HepG2 (cell line): ENCODE data around the gene MEIOB.

Experiments used
- FOXJ3 ChIP-seq: sonication (generic); formaldehyde crosslinking; IDR thresholded peaks from 2 replicates; pipeline ENCODE4 v1.4.0; 2020; ENCODE audit warnings: missing genetic modification reagents, mild to moderate bottlenecking, borderline replicate concordance
- HMG20B ChIP-seq: conservative IDR thresholded peaks from 2 replicates; pipeline ENCODE4 v1.6.1; 2016; ENCODE audit warnings: missing genetic modification reagents, missing compliant biosample characterization
- HNRNPLL ChIP-seq: fragments of 200-400 bp; formaldehyde crosslinking; IDR thresholded peaks from 2 replicates; pipeline ENCODE4 v1.6.1; 2017; ENCODE audit warnings: mild to moderate bottlenecking, low read depth, low read length; ENCODE audit not compliant: poor library complexity, severe bottlenecking
- KDM1A ChIP-seq: IDR thresholded peaks from 2 replicates; pipeline ENCODE4 v1.6.1; 2016; ENCODE audit warnings: missing compliant biosample characterization
- KDM3A ChIP-seq: IDR thresholded peaks from 2 replicates; pipeline ENCODE4 v1.6.1; 2018; ENCODE audit warnings: low read depth, missing compliant biosample characterization
- MAZ ChIP-seq, 2 experiments: sonication (generic) in 1 of 2; formaldehyde crosslinking in 1 of 2; IDR thresholded peaks; 2 replicates each; pipeline versions ENCODE4 v1.5.0 to v1.6.1; 2012 to 2020; ENCODE audit warnings: low read depth in 2 of 2, mild to moderate bottlenecking in 2 of 2, borderline replicate concordance in 1 of 2, improper control_type of control experiment in 1 of 2, low read length in 1 of 2, missing genetic modification reagents in 1 of 2, moderate library complexity in 1 of 2
- NFAT5 ChIP-seq: sonication (generic); formaldehyde crosslinking; IDR thresholded peaks from 2 replicates; pipeline ENCODE4 v1.4.0; 2020; ENCODE audit warnings: missing genetic modification reagents
- NPAS2 ChIP-seq: sonication (generic); formaldehyde crosslinking; IDR thresholded peaks from 2 replicates; pipeline ENCODE4 v1.8.0; 2022; ENCODE audit warnings: mild to moderate bottlenecking, missing genetic modification reagents, borderline replicate concordance
- SPEN ChIP-seq: sonication (generic); formaldehyde crosslinking; IDR thresholded peaks from 2 replicates; pipeline ENCODE4 v1.5.1; 2020; ENCODE audit warnings: low read depth, mild to moderate bottlenecking, missing genetic modification reagents
- ZNF530 ChIP-seq: sonication (generic); formaldehyde crosslinking; IDR thresholded peaks from 2 replicates; pipeline ENCODE4 v1.5.0; 2020; ENCODE audit warnings: low read depth, mild to moderate bottlenecking, missing genetic modification reagents
- ZNF639 ChIP-seq: conservative IDR thresholded peaks from 2 replicates; pipeline ENCODE4 v1.6.1; 2018; ENCODE audit warnings: missing genetic modification reagents
- TF ChIP-seq, protein P1 (sequence below), 2 experiments: fragments of 450-650 bp in 1 of 2; sonication (generic) in 1 of 2; formaldehyde crosslinking in 1 of 2; IDR thresholded peaks; 2 replicates each; pipeline versions ENCODE4 v1.6.1 to v1.8.0; 2016 to 2022; ENCODE audit warnings: antibody characterized with exemption in 1 of 2, mild to moderate bottlenecking in 1 of 2, missing genetic modification reagents in 1 of 2
- TF ChIP-seq, protein P2 (sequence below): IDR thresholded peaks from 2 replicates; pipeline ENCODE4 v1.6.1; 2016; ENCODE audit warnings: missing compliant biosample characterization, missing genetic modification reagents, borderline replicate concordance

DNA sequence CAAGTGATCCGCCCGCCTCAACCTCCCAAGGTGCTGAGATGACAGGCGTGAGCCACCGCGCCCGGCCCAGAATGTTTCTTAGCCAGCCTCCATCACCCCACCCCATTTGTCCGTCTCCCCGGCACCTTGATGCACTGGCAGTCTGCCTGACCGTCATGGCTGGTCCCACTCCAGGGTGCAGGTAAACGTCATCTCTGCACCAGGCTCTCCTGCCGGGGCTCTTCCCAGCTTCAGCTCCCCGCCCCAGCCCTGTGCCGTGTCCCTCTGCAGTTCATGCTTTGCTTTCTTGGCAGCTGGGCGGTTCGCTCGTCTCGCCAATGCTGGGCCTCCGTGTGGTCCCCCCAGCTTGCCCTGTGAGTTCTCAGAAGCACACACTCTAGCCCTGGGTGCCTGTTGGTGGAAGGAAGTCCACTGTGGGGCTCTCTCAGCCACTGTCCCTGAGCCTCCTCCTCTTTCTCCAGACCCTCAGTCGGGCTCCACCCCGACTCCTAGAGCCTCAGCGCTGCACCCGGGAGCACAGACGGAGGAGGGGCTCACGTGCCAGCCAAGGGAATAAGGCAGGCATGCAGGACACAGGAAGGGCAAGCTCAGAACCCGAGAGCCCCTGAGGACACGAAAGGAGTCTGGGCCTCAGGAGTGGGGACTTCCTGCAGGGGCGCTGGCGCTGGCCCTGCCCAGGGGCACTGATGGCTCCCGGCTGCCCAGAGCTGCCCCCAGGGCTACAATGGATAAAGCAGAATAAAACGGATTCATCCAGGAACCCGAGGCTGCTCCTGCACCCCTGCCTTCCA is 34.3 kb upstream of the MEIOB start:
- TF ChIP-seq SPEN (CRISPR knock-in tag) (no peak), ZNF639 (CRISPR knock-in tag) (no peak), ZNF530 (CRISPR knock-in tag) (no peak), HMG20B (CRISPR knock-in tag) (no peak), KDM3A (no peak), NPAS2 (CRISPR knock-in tag) (no peak), KDM1A (CRISPR knock-in tag) (no peak), NFAT5 (no peak), HNRNPLL (no peak), MAZ (IDR thresholded peaks at IDR 0.05; ENCODE audit: borderline replicate concordance, low read depth, low read length) (no peak), MAZ (CRISPR knock-in tag; IDR thresholded peaks at IDR 0.05; ENCODE audit: low read depth) (no peak), FOXJ3 (CRISPR knock-in tag) (no peak)
- TF ChIP-seq, protein P1, sequence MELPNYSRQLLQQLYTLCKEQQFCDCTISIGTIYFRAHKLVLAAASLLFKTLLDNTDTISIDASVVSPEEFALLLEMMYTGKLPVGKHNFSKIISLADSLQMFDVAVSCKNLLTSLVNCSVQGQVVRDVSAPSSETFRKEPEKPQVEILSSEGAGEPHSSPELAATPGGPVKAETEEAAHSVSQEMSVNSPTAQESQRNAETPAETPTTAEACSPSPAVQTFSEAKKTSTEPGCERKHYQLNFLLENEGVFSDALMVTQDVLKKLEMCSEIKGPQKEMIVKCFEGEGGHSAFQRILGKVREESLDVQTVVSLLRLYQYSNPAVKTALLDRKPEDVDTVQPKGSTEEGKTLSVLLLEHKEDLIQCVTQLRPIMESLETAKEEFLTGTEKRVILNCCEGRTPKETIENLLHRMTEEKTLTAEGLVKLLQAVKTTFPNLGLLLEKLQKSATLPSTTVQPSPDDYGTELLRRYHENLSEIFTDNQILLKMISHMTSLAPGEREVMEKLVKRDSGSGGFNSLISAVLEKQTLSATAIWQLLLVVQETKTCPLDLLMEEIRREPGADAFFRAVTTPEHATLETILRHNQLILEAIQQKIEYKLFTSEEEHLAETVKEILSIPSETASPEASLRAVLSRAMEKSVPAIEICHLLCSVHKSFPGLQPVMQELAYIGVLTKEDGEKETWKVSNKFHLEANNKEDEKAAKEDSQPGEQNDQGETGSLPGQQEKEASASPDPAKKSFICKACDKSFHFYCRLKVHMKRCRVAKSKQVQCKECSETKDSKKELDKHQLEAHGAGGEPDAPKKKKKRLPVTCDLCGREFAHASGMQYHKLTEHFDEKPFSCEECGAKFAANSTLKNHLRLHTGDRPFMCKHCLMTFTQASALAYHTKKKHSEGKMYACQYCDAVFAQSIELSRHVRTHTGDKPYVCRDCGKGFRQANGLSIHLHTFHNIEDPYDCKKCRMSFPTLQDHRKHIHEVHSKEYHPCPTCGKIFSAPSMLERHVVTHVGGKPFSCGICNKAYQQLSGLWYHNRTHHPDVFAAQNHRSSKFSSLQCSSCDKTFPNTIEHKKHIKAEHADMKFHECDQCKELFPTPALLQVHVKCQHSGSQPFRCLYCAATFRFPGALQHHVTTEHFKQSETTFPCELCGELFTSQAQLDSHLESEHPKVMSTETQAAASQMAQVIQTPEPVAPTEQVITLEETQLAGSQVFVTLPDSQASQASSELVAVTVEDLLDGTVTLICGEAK (IDR thresholded peaks at IDR 0.05): no peak
- TF ChIP-seq, protein P1 (CRISPR knock-in tag; IDR thresholded peaks at IDR 0.05): no peak
- TF ChIP-seq, protein P2, sequence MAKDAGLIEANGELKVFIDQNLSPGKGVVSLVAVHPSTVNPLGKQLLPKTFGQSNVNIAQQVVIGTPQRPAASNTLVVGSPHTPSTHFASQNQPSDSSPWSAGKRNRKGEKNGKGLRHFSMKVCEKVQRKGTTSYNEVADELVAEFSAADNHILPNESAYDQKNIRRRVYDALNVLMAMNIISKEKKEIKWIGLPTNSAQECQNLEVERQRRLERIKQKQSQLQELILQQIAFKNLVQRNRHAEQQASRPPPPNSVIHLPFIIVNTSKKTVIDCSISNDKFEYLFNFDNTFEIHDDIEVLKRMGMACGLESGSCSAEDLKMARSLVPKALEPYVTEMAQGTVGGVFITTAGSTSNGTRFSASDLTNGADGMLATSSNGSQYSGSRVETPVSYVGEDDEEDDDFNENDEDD (CRISPR knock-in tag): no peak
